Placental pericyte (primary cell): ENCODE measurements around the gene SLC32A1. TPM values are rescaled to one million over a fixed set of nuclear protein-coding genes. Genes with fewer than 3 reads are reported as not detected.

Experiments used
- small RNA-seq: library from RNA; depleted of rRNA; stranded (forward); fragments of <200 nt; gene quantifications from one replicate; pipeline ENCODE3, GENCODE V24; 2012; ENCODE audit warnings: low replicate concordance
- total RNA-seq: library from RNA; depleted of rRNA; stranded (reverse); fragments of >200 nt; gene quantifications from 2 replicates; pipeline ENCODE4 v1.2.3, GENCODE V29; 2012

SLC32A1 gene
- not detected in 2 replicates for total RNA-seq

DNA sequence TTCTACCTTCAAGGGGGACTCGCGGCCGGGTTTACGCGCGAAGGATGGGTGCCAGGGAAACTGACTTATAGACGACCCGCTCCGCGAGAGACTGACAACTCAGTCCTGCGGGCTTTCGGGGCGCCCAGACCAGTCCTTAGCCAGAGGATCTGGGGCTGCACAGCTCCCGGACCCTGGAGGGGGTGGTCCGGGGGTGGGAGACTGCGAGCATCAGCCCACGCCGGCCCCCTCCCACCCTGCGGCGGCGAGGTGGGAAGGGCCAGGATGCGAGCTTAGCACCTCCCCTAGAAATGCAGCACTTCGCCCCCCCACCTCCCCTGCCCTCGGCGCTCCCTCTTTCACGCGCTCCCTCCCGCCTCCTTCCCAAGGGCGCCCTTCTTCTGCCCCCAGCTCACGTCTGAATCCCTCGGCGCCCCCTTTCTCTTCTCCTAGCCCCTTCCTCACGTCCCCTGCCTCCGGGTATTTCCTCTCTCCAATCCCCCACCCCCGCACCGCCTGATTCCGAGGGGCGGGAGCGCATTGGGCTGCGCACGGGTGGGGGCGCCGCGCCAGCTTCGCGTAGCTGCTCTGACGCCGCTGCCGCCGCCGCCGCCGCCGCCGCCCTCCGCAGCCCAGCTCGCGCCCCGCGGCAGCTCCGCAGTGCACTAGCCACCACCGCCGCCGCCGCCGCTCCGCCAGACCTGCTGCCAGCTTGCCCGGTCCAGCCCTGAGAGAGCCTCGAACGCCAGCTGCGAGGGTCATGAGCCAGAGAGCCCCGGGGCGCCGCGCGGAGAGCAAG, at the start of gene SLC32A1:
TSS of gene SLC32A1 (plus strand) at position 639 of the 778 bp plus-strand sequence. CDS start 239 bp downstream, outside the sequence.

GRCh38 chr20:38748097-38748860, 24.0 kb downstream of the SLC32A1 start, which contains the start of gene ACTR5:
ACTR5 (plus strand) TSS chr20:38748460; CDS start chr20:38748479, 19 bp downstream.

Small RNA genes lying within 50 kb of the gene (small RNA-seq; reads per million reads assigned to genes)
- gene RF00017, result not detected

Other genes starting within 250 kb of the SLC32A1 start
- not detected in 2 replicates for gene ADIG, start 143.3 kb upstream of the SLC32A1 start, total RNA-seq
- gene ARHGAP40, start 122.7 kb upstream of the SLC32A1 start, total RNA-seq, result 0.43 TPM in 1 of 2 replicates, not detected in the other
- 5.3 and 7.0 TPM in 2 replicates for gene ACTR5, start 24.0 kb downstream of the SLC32A1 start, total RNA-seq
- 0.14 TPM in 1 of 2 replicates, not detected in the other for gene PPP1R16B, start 81.2 kb downstream of the SLC32A1 start, total RNA-seq
- gene FAM83D, start 201.9 kb downstream of the SLC32A1 start, total RNA-seq, result 1.3 and 37.2 TPM in 2 replicates
- 8.5 and 12.6 TPM in 2 replicates for gene DHX35, start 237.9 kb downstream of the SLC32A1 start, total RNA-seq